ENCODE measurements around the gene MORN1. TPM values are rescaled to one million over a fixed set of nuclear protein-coding genes. Genes with fewer than 3 reads are reported as not detected.

Gene MORN1
- total and polyA plus RNA-seq, 8 donors: 2.6 to 18.1 (median 5.7) TPM

GRCh38 chr1:2431518-2431917, 40.2 kb upstream of the MORN1 start:
- no peak overlapping the region for H3K27ac ChIP-seq
- no peaks in the 10 kb centered on the region for H3K4me1 ChIP-seq
- intact Hi-C loops (cut with DNase I; ENCODE audit: low total_unique reads): loop anchor here (10.0 kb wide), 1 partner anchor 183 kb away; no protein-coding TSS in a partner anchor
- 47 to 64% (median 53%) methylated on average over 4 to 10 of the region's 10 CpGs for WGBS, 5 donors
- DNase-seq: no peak
- H3K9me3 ChIP-seq: peaks cover 0 to 12% (median 10%) of the 10 kb centered on the region in 4 donors
- TF ChIP-seq POLR2AphosphoS5 (IDR thresholded peaks at IDR 0.05): no peak
- TF ChIP-seq POLR2A (IDR thresholded peaks at IDR 0.05): no peak
- TF ChIP-seq CTCF (IDR thresholded peaks at IDR 0.05): no peak
- TF ChIP-seq EP300 (IDR thresholded peaks at IDR 0.05): no peak
- H3K36me3 ChIP-seq: no peaks in the 10 kb centered on the region
- no peak overlapping the region for H3K4me3 ChIP-seq
- H3K27me3 ChIP-seq: peaks cover 3 to 93% (median 48%) of the 10 kb centered on the region in 3 donors

GRCh38 chr1:2431103-2431502, 39.7 kb upstream of the MORN1 start:
- DNase-seq: peak in 1 of 2 donors; percentile 41
- peaks cover 0 to 12% (median 10%) of the 10 kb centered on the region in 4 donors for H3K9me3 ChIP-seq
- H3K36me3 ChIP-seq: no peaks in the 10 kb centered on the region
- H3K4me3 ChIP-seq: no peak overlapping the region
- no peak overlapping the region for H3K27ac ChIP-seq
- 35 to 73% (median 38%) methylated on average over 4 to 16 of the region's 16 CpGs for WGBS, 5 donors
- H3K4me1 ChIP-seq: no peaks in the 10 kb centered on the region
- peaks cover 3 to 96% (median 51%) of the 10 kb centered on the region in 3 donors for H3K27me3 ChIP-seq
- TF ChIP-seq POLR2AphosphoS5 (IDR thresholded peaks at IDR 0.05): no peak
- TF ChIP-seq CTCF (IDR thresholded peaks at IDR 0.05): no peak
- TF ChIP-seq POLR2A (IDR thresholded peaks at IDR 0.05): no peak
- no peak for TF ChIP-seq EP300 (IDR thresholded peaks at IDR 0.05)
- intact Hi-C loops (cut with DNase I; ENCODE audit: low total_unique reads): loop anchor here (10.0 kb wide), 1 partner anchor 184 kb away; no protein-coding TSS in a partner anchor

GRCh38 chr1:2430592-2430973, 39.2 kb upstream of the MORN1 start:
- no peaks in the 10 kb centered on the region for H3K4me1 ChIP-seq

DNA sequence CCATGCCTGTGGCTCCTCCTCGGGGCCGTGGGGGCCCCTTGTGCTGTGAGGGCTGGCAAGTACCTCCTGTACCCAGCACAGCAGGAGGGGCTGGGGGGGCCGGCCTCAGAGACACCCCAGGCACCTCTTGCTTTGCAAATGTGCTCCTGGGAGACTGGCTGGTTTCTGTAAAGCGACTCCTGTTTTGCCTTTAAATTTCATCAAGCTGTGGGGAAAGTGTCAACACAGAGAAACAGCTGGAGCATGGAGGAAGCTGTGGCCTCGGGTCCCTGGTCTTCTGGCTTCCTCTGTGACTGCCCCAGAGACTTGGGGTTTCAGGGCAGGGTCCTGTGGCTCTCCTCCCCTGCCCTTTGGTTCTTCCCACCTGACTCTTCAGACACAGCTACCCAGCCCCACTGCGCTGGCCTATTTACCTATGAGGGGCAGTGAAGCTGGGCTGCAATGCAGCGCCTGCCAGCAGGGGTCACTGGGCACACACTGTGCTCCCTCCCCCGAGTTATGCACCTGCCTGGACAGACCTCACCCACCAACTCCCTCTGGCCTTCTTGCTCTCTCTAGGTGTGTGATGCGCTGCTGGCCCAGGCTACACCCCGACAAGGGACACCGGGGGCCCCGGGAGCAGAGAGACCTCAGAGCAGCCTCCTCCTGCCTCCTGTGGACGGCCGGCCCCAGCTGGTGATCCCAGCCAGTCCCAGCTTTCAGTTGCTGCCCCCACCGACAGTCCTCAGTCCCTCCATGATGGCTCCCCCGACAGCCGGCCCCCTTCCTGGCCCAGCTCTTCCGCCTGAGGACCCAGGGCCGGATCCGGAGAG, 38.6 kb upstream of the MORN1 start:
- Histone ChIP-seq H3K27me3 (peaks cover 3 to 93% (median 44%) of the 10 kb centered on the region in 3 donors), H3K36me3 (no peaks in the 10 kb centered on the region), H3K4me1 (no peaks in the 10 kb centered on the region), H3K27ac (no peak overlapping the region), H3K4me3 (no peak overlapping the region), H3K9me3 (peaks cover 0 to 12% (median 10%) of the 10 kb centered on the region in 4 donors)
- DNase-seq: no peak
- TF ChIP-seq EP300 (IDR thresholded peaks at IDR 0.05) (no peak), POLR2A (IDR thresholded peaks at IDR 0.05) (no peak), CTCF (IDR thresholded peaks at IDR 0.05) (no peak), POLR2AphosphoS5 (IDR thresholded peaks at IDR 0.05) (no peak)
- 81 to 88% (median 84%) methylated on average over 16 to 20 of the region's 20 CpGs for WGBS, 5 donors
- intact Hi-C loops (cut with DNase I; ENCODE audit: low total_unique reads): loop anchor here (10.0 kb wide), 1 partner anchor 185 kb away; no protein-coding TSS in a partner anchor

More at GRCh38 chr1:2430592-2430973, 39.2 kb upstream of the MORN1 start:
- H3K36me3 ChIP-seq: no peaks in the 10 kb centered on the region
- intact Hi-C loops (cut with DNase I; ENCODE audit: low total_unique reads): loop anchor here (10.0 kb wide), 1 partner anchor 184 kb away; no protein-coding TSS in a partner anchor
- DNase-seq: no peak
- peaks cover 0 to 12% (median 10%) of the 10 kb centered on the region in 4 donors for H3K9me3 ChIP-seq
- H3K27me3 ChIP-seq: peaks cover 3 to 99% (median 49%) of the 10 kb centered on the region in 3 donors
- TF ChIP-seq EP300 (IDR thresholded peaks at IDR 0.05): no peak
- no peak overlapping the region for H3K4me3 ChIP-seq
- 68 to 82% (median 79%) methylated on average over 8 to 10 of the region's 10 CpGs for WGBS, 5 donors
- H3K27ac ChIP-seq: no peak overlapping the region
